ENCODE data around the gene MAF.

MAF gene

DNA sequence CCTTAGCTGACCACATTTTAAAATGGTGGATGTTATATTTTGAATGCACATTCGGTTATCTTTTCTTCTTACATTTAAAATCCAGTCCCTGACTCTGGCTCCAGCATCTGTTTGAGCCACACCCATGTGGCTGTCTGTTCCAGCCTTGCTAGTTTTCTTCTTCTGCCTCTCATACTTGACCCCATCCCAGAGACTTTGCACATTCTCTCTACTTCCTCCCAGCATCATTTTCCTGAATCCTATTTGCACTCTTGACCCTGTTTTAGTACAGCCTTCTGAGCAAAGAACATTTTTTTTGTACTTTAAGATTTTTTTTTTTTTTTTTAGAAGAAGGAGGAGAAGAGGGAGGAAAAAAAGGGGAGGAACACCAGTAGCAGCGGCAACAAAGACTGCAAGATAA lies 23.3 kb upstream of the MAF start:
- Histone ChIP-seq H3K4me1 (ENCODE audit: insufficient read depth, low read length, poor library complexity, severe bottlenecking) (peaks cover 17% of the 10 kb centered on the region), H3F3A (ENCODE audit: low read depth) (peaks cover 2% of the 10 kb centered on the region; the same call in 1 of the 2 replicates), H3K9me3 (ENCODE audit: insufficient read depth, low read depth, low read length) (no peaks in the 10 kb centered on the region), H4K20me1 (ENCODE audit: insufficient read depth, low read length, poor library complexity, severe bottlenecking) (no peaks in the 10 kb centered on the region), H3K36me3 (ENCODE audit: insufficient read depth, low read length) (no peaks in the 10 kb centered on the region), H3K4me3 (ENCODE audit: low read length, poor library complexity, severe bottlenecking) (no peak overlapping the region), H3K4me2 (ENCODE audit: low read depth, low read length, poor library complexity, severe bottlenecking) (no peak overlapping the region), H3K9ac (ENCODE audit: low read depth, low read length, poor library complexity, severe bottlenecking) (no peak overlapping the region), H3K27me3 (ENCODE audit: insufficient read depth, low read length, poor library complexity, severe bottlenecking) (no peaks in the 10 kb centered on the region), H2AFZ (ENCODE audit: low read length) (no peak overlapping the region), H3K79me2 (ENCODE audit: insufficient read depth, low read length) (no peaks in the 10 kb centered on the region), H3K9me2 (replicated peaks; ENCODE audit: low read depth, low read length) (no peaks in the 10 kb centered on the region)
- TF ChIP-seq EZH2phosphoT487 (IDR thresholded peaks at IDR 0.05; ENCODE audit: borderline replicate concordance) = no peak
- TF ChIP-seq, protein P1, sequence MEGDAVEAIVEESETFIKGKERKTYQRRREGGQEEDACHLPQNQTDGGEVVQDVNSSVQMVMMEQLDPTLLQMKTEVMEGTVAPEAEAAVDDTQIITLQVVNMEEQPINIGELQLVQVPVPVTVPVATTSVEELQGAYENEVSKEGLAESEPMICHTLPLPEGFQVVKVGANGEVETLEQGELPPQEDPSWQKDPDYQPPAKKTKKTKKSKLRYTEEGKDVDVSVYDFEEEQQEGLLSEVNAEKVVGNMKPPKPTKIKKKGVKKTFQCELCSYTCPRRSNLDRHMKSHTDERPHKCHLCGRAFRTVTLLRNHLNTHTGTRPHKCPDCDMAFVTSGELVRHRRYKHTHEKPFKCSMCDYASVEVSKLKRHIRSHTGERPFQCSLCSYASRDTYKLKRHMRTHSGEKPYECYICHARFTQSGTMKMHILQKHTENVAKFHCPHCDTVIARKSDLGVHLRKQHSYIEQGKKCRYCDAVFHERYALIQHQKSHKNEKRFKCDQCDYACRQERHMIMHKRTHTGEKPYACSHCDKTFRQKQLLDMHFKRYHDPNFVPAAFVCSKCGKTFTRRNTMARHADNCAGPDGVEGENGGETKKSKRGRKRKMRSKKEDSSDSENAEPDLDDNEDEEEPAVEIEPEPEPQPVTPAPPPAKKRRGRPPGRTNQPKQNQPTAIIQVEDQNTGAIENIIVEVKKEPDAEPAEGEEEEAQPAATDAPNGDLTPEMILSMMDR (conservative IDR thresholded peaks at IDR 0.05; ENCODE audit: low read length) = no peak

DNA sequence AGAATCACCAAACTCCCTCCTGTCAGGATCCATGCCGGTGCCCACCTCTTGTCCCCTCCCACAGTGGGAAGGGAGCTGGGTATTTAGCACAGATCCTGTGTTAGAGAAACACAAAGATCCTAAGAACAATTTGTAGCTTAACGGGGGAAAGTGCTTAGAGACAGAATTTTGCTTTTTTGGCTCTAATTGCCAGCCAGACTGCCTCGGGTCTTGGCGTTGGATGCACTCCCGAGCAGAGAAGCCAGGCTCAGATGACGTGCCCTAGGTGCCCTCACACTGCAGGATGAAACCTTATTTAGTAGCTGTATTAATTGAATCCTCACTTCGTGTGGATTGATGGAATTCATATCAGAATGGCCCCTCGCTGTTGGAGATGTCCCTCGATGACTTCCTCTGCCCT lies 22.5 kb upstream of the MAF start:
- Histone ChIP-seq H3F3A (ENCODE audit: low read depth) (no peaks in the 10 kb centered on the region; the same call in 1 of the 2 replicates), H4K20me1 (ENCODE audit: insufficient read depth, low read length, poor library complexity, severe bottlenecking) (no peaks in the 10 kb centered on the region), H3K9ac (ENCODE audit: low read depth, low read length, poor library complexity, severe bottlenecking) (no peak overlapping the region), H3K9me3 (ENCODE audit: insufficient read depth, low read depth, low read length) (no peaks in the 10 kb centered on the region), H3K79me2 (ENCODE audit: insufficient read depth, low read length) (no peaks in the 10 kb centered on the region), H3K4me3 (ENCODE audit: low read length, poor library complexity, severe bottlenecking) (no peak overlapping the region), H3K4me2 (ENCODE audit: low read depth, low read length, poor library complexity, severe bottlenecking) (no peak overlapping the region), H3K36me3 (ENCODE audit: insufficient read depth, low read length) (no peaks in the 10 kb centered on the region), H2AFZ (ENCODE audit: low read length) (no peak overlapping the region), H3K4me1 (ENCODE audit: insufficient read depth, low read length, poor library complexity, severe bottlenecking) (peaks cover 18% of the 10 kb centered on the region), H3K9me2 (replicated peaks; ENCODE audit: low read depth, low read length) (no peaks in the 10 kb centered on the region), H3K27me3 (ENCODE audit: insufficient read depth, low read length, poor library complexity, severe bottlenecking) (no peaks in the 10 kb centered on the region)
- TF ChIP-seq EZH2phosphoT487 (IDR thresholded peaks at IDR 0.05; ENCODE audit: borderline replicate concordance) = no peak
- TF ChIP-seq, protein P1 (conservative IDR thresholded peaks at IDR 0.05; ENCODE audit: low read length) = no peak

DNA sequence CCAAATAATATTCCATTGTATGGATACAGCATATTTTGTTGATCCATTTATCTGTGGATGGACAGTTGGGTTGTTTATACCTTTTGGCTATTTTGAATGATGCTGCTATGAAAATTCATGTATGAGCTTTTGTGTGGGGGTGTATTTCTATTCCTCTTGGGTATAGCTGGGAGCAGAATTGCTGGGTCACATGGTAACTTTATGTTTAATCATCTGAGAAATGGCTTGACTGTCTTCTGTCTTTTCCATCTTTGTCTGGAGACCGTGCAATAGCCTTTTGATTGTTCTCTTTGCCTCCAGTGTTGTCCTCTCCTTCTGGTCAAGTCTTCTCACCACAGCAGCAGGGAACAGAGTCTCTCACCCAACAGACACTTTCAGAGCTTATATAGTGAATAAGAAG lies 20.5 kb upstream of the MAF start:
- Histone ChIP-seq H3K9me2 (replicated peaks; ENCODE audit: low read depth, low read length) (no peaks in the 10 kb centered on the region), H3K4me3 (ENCODE audit: low read length, poor library complexity, severe bottlenecking) (no peak overlapping the region), H3K27me3 (ENCODE audit: insufficient read depth, low read length, poor library complexity, severe bottlenecking) (no peaks in the 10 kb centered on the region), H3K79me2 (ENCODE audit: insufficient read depth, low read length) (no peaks in the 10 kb centered on the region), H4K20me1 (ENCODE audit: insufficient read depth, low read length, poor library complexity, severe bottlenecking) (no peaks in the 10 kb centered on the region), H3K36me3 (ENCODE audit: insufficient read depth, low read length) (no peaks in the 10 kb centered on the region), H3K4me1 (ENCODE audit: insufficient read depth, low read length, poor library complexity, severe bottlenecking) (peaks cover 11% of the 10 kb centered on the region), H3K9me3 (ENCODE audit: insufficient read depth, low read depth, low read length) (no peaks in the 10 kb centered on the region), H3K9ac (ENCODE audit: low read depth, low read length, poor library complexity, severe bottlenecking) (no peak overlapping the region), H3K4me2 (ENCODE audit: low read depth, low read length, poor library complexity, severe bottlenecking) (no peak overlapping the region), H3F3A (ENCODE audit: low read depth) (no peaks in the 10 kb centered on the region), H2AFZ (ENCODE audit: low read length) (no peak overlapping the region)
- TF ChIP-seq EZH2phosphoT487 (IDR thresholded peaks at IDR 0.05; ENCODE audit: borderline replicate concordance) = no peak
- TF ChIP-seq, protein P1 (conservative IDR thresholded peaks at IDR 0.05; ENCODE audit: low read length) = no peak
